Mucosa of descending colon (tissue), 3 donors: Measurements from ENCODE around the gene ARID1B. TPM values are rescaled to one million over a fixed set of nuclear protein-coding genes. Genes with fewer than 3 reads are reported as not detected.

Source experiments
- ATAC-seq: fragments of 200-7000 bp; cut with Tn5 transposase; one replicate; pipeline ENCODE4 v1.9.1; 2020; ENCODE audit warnings: mild to moderate bottlenecking, moderate library complexity
- DNase-seq, 3 donors: peaks; one replicate each; pipeline ENCODE4 v3.0.0-alpha.2; 2020
- H3K36me3 ChIP-seq: fragments of 200-600 bp; one replicate; pipeline ENCODE4 v1.8.0; 2021; ENCODE audit warnings: low read depth, mild to moderate bottlenecking
- H3K4me1 ChIP-seq: fragments of 200-600 bp; one replicate; pipeline ENCODE4 v1.8.0; 2021; ENCODE audit warnings: low read depth, mild to moderate bottlenecking
- H3K4me3 ChIP-seq: fragments of 200-600 bp; one replicate; pipeline ENCODE4 v1.8.0; 2021; ENCODE audit warnings: mild to moderate bottlenecking
- H3K9me3 ChIP-seq: fragments of 200-600 bp; one replicate; pipeline ENCODE4 v1.8.0; 2021; ENCODE audit warnings: mild to moderate bottlenecking
- intact Hi-C, 2 donors: fragments of 100-400 bp; cut with DNase I in 1 of 2; cut with micrococcal nuclease in 1 of 2; formaldehyde crosslinking; loops; one replicate each; pipeline versions ENCODE4 v1.11.0 to v1.11.1; 2022; cut with DNase I, micrococcal nuclease
- total RNA-seq, 3 donors: library from RNA; stranded (reverse); fragmentation: NEBNext Ultra II Directional in 2 of 3; extraction: Animal tissue kit (Norgen Biotek cat#: 25700) in 2 of 3; gene quantifications; one replicate each; pipeline versions ENCODE4 v1.2.1 to v1.2.4, GENCODE V29; 2021 to 2023
- TF ChIP-seq, protein P1 (sequence below): fragments of 200-600 bp; IDR thresholded peaks from one replicate; pipeline ENCODE4 v1.8.0; 2022; ENCODE audit warnings: antibody characterized with exemption, mild to moderate bottlenecking
- donor health status: DM: no; HTN: no; CAD: no; lungs with moderate emphysema.
- donor health status: DM: no; HTN: no; CAD: no.
- donor health status: DM: no; HTN: yes; CAD: no.

ARID1B gene
- total RNA-seq, 3 donors from 2014 or later = 71.8 to 102 (median 101) TPM

DNA sequence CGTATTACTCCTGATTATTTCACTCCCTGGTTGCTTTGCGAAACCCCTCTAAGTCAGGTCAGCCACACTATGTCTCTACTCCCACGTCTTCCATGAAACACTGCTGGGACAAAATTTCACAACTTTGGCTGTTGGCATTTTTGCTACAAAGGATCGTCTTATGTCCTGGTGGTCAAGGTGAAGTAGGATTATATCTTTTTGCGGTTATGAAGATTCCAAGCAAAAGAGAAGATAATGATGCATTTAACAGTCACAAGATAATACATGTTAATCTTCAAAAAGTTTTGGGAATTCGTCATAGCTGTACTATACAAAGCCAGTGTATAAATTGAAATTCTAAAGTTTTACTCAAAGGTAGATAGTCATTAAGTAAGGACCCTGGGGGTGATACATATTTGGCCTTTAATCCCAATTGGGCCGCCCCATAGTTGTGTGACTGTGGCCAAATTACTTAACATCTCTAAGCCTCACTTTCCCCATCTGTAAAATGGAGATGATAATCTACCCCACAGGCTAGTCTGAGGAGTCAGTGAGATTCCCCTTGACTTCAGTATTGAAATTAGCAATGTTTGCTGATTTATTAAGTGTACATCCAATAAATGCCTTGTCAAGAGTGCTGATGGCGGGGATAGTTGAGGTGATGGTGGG lies 212.1 kb downstream of the ARID1B start:
- no peak for ATAC-seq
- Histone ChIP-seq H3K9me3 (no peaks in the 10 kb centered on the region), H3K4me3 (no peak overlapping the region), H3K4me1 (peaks cover 40% of the 10 kb centered on the region), H3K36me3 (no peaks in the 10 kb centered on the region)
- no peak for DNase-seq
- TF ChIP-seq, protein P1, sequence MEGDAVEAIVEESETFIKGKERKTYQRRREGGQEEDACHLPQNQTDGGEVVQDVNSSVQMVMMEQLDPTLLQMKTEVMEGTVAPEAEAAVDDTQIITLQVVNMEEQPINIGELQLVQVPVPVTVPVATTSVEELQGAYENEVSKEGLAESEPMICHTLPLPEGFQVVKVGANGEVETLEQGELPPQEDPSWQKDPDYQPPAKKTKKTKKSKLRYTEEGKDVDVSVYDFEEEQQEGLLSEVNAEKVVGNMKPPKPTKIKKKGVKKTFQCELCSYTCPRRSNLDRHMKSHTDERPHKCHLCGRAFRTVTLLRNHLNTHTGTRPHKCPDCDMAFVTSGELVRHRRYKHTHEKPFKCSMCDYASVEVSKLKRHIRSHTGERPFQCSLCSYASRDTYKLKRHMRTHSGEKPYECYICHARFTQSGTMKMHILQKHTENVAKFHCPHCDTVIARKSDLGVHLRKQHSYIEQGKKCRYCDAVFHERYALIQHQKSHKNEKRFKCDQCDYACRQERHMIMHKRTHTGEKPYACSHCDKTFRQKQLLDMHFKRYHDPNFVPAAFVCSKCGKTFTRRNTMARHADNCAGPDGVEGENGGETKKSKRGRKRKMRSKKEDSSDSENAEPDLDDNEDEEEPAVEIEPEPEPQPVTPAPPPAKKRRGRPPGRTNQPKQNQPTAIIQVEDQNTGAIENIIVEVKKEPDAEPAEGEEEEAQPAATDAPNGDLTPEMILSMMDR = no peak
- intact Hi-C loops = no loop called here

DNA sequence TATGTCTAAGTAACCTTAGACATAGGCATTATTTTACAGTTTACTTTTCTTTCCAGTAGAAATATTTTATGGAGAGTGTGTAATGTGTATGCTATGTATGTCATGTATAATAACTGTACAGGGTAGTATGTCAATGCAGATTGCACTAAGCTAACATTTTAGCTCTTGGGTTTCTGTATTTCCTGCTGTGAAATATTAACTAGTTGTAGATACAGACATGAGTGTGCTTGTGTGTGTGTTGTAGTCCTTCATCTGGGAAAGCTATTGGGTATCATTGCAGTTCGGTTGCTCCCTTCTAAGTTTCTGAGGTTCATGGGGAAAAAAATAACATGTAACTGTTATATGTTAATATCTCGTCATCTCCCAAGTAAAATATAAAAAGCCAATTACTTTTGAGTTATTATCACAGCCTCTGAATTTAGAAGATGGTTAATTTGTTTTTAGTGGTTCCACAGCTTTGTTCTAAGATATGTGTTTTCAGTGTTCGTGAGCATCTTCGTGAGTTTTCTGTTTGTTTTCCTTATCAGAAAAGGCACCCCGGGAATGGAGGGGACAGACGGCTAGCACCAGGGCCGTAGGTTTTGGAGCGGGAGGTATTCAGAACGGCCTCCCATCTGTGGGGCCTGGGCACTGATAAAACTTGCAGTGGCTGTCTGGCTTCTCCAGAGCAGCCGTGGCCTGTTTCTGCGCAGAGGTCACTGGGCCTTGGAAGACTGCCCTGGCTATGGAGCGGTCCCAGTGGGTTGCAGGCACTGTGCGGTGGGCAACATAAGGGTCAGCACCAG lies 215.0 kb downstream of the ARID1B start:
- Histone ChIP-seq H3K9me3 (no peaks in the 10 kb centered on the region), H3K4me3 (no peak overlapping the region), H3K4me1 (peaks cover 40% of the 10 kb centered on the region), H3K36me3 (no peaks in the 10 kb centered on the region)
- intact Hi-C loops = no loop called here
- peak; percentile 81 for ATAC-seq
- DNase-seq = no peak
- TF ChIP-seq, protein P1 = peak; percentile 6

DNA sequence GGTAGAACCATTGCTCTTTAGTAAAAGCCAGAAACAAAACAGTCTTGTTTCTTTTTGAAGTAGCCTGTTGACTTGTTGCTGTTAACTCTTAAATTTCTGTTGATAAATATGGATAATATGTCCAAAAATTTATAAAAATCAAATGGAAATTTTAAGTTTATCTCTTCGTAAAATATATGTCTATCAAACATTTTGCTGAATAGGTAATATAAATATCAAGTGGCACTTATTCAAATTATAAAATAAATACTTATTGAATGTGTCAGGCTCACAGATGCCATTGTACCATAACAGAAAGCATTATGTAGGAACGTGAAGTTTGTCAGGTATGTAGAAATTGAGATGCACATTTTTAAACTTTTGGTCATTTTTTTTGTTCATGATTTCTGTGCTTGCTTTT lies 216.5 kb downstream of the ARID1B start:
- TF ChIP-seq, protein P1 = no peak
- ATAC-seq = no peak
- DNase-seq = no peak
- Histone ChIP-seq H3K4me3 (no peak overlapping the region), H3K36me3 (no peaks in the 10 kb centered on the region), H3K4me1 (peaks cover 32% of the 10 kb centered on the region), H3K9me3 (no peaks in the 10 kb centered on the region)
- intact Hi-C loops = no loop called here

DNA sequence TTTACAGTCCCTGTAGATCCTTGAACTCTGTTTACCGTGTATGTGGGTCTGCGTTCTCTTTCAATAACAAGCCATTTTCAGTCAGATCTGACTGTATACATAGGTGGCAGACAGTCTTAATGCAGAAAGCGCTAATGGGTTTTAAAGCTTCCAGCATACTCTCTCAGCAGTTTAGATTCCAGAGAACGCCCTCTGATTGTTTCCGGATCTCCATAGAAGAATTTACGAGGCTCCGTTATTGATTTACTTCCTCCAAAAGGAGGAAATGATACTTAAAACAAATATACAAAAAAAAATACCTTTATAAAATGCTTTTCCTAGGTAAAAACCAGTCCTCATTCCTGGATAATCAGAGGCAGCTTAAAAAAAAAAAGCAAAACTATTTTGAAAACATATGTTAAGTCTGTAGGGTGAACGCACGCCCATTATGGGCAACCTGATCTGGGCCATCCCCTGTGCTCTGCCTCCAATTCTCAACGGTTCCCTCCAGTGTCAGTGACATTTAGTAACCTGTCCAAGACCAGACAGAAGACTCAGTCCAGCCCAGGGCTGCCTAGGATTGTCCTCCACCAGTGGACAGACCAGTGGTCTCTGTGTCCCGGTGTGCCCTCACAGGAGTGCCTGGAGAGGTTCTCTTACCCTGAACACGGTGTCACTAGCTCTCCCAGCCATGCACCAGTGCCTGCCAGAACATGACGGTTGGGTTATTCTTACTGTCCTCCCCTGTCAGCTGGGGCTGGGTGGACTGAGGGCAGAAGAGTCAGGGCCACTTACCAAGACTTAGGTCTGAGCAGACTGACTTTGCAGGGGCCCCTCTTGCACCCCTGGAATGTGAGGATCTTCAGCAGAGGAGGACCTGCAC lies 217.3 kb downstream of the ARID1B start:
- Histone ChIP-seq H3K36me3 (no peaks in the 10 kb centered on the region), H3K4me3 (no peak overlapping the region), H3K9me3 (no peaks in the 10 kb centered on the region), H3K4me1 (peaks cover 25% of the 10 kb centered on the region)
- peak in 2 of 3 donors; percentile 47 to 58 for DNase-seq
- ATAC-seq = peak; percentile 85
- intact Hi-C loops = no loop called here
- TF ChIP-seq, protein P1 = no peak

DNA sequence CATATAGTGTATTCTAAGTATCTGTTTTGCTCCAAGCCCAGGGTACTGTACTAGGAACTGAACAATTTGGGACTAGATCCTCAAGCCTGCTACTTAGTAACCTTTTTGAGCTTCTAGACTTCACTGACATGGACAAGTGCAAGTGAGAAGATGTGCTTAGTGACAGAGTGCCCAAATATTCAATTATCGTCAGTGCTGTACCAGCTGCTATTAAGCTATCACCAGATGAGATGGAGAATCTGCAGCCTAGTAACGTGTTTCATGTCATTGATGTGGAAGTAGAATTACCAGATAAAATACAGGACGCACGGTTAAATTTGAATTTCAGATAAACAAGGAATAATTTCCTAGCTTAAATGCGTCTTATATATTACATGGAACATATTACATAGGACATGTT lies 218.3 kb downstream of the ARID1B start:
- ATAC-seq (no peak), DNase-seq (no peak)
- TF ChIP-seq, protein P1 = no peak
- Histone ChIP-seq H3K4me1 (peaks cover 23% of the 10 kb centered on the region), H3K36me3 (no peaks in the 10 kb centered on the region), H3K9me3 (no peaks in the 10 kb centered on the region), H3K4me3 (no peak overlapping the region)
- intact Hi-C loops = no loop called here
